Lower leg skin (tissue), 3 donors: Measurements from ENCODE around the gene GON7.
"Not testable (repeated sequence)": the region's sequence is repeated elsewhere in the genome, so short reads cannot be mapped to it uniquely, and the experiment has no call there.

Experiments
- POLR2A ChIP-seq, 2 donors: fragments of 450-650 bp; IDR thresholded peaks; one replicate each; pipeline ENCODE4 v1.6.1; 2016 to 2017; ENCODE audit warnings: antibody characterized with exemption in 2 of 2, mild to moderate bottlenecking in 1 of 2, moderate library complexity in 1 of 2
- TF ChIP-seq, protein P1 (sequence below), 3 donors: fragments of 450-650 bp; IDR thresholded peaks; one replicate each; pipeline ENCODE4 v1.5.1; 2016; ENCODE audit warnings: antibody characterized with exemption in 3 of 3, mild to moderate bottlenecking in 3 of 3, moderate library complexity in 2 of 3

DNA sequence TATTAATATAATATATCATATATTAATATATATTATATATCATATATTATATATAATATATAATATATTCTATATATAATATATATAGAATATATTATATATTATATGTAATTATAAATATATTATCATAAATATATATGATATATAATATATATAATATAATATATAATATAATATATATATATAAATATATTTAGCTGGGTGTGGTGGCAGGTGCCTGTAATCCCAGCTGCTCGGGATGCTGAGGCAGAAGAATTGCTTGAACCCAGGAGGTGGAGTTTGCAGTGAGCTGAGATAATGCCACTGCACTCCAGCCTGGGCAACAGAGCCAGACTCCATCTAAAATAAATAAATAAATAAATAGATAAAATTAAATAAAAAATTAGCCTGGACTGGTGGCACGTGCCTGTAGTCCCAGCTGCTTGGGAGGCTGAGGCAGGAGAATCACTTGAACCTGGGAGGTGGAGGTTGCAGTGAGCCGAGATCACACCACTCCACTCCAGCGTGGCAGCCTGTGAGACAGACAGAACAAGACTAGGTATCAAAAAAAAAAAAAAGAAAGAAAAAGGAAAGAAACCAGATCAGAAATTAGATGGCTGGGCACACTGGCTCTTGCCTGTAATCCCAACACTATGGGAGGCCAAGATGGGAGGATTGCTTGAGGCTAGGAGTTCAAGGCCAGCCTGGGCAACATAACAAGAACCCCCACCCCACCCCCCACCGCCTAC lies 47.1 kb downstream of the GON7 start:
- TF ChIP-seq, protein P1, sequence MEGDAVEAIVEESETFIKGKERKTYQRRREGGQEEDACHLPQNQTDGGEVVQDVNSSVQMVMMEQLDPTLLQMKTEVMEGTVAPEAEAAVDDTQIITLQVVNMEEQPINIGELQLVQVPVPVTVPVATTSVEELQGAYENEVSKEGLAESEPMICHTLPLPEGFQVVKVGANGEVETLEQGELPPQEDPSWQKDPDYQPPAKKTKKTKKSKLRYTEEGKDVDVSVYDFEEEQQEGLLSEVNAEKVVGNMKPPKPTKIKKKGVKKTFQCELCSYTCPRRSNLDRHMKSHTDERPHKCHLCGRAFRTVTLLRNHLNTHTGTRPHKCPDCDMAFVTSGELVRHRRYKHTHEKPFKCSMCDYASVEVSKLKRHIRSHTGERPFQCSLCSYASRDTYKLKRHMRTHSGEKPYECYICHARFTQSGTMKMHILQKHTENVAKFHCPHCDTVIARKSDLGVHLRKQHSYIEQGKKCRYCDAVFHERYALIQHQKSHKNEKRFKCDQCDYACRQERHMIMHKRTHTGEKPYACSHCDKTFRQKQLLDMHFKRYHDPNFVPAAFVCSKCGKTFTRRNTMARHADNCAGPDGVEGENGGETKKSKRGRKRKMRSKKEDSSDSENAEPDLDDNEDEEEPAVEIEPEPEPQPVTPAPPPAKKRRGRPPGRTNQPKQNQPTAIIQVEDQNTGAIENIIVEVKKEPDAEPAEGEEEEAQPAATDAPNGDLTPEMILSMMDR (IDR thresholded peaks at IDR 0.05) = not testable (repeated sequence)
- TF ChIP-seq POLR2A (IDR thresholded peaks at IDR 0.05) = not testable (repeated sequence)
